Measurements from ENCODE around the gene SLC1A5. TPM values are rescaled to one million over a fixed set of nuclear protein-coding genes. Genes with fewer than 3 reads are reported as not detected.

Gene SLC1A5
- total RNA-seq, 2 experiments from 2014 or later: 7.1 TPM

DNA sequence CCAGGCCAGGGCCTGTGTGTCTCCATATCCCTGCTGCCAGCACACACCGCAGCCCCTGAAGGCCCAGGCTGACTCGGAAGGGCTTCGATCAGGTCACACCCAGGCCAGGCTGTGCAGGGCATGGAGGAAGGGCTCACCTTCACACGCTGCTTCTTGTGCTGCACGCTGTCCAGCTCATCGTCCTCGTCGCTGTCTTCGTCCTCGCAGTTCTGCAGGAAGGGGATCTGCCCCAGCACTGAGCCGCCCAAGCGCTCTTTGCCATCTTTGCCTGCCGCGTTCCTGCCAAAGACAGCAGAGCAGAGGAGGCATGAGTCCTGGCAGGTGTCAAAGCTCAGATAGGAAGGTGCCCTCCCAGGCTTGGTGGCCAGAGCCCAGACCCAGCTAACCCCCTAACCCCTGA lies 57.8 kb downstream of the SLC1A5 start:
- CTCF ChIA-PET: no interaction called here

DNA sequence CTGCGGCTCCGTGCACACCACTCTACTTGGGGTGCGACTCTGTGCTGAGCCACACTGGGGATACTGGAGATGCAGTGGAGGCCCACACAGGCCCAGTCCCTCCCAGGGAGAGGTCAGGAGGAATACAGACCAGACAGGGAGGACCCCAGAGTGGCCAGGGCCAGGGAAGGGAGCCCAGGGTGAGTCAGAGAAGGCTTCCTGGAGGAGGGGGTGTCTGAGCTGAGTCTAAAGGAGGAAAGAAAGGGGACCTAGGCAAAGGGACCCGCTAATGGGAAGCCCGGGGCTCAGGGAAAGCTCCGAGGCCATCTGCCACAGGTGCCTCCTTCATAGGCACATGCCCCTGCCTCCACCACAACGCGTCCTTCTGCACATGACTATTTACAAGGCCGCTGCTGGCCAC lies 58.2 kb downstream of the SLC1A5 start:
- Histone ChIP-seq H3K9me3 (ENCODE audit: control insufficient read depth in 1 of 2, insufficient read depth in 1 of 2, low read length in 2 of 2) (no peaks in the 10 kb centered on the region), H3K27me3 (ENCODE audit: control insufficient read depth in 1 of 2, insufficient read depth in 2 of 2, low read length in 2 of 2) (no peaks in the 10 kb centered on the region), H3K4me3 (ENCODE audit: low read length) (no peak overlapping the region), H3K4me1 (ENCODE audit: insufficient read depth, low read length) (peaks cover 11% of the 10 kb centered on the region), H3K27ac (ENCODE audit: low read depth in 1 of 2, low read length in 2 of 2) (no peak overlapping the region), H3K36me3 (ENCODE audit: insufficient read depth, low read length) (peaks cover 91% of the 10 kb centered on the region)
- no peaks in the 10 kb centered on the region for H3K9me3 Mint-ChIP-seq
- intact Hi-C loops (cut with DNase I, micrococcal nuclease): no loop called here
- CTCF ChIA-PET: interaction anchor here (1.9 to 3.5 kb wide), 2 partner anchors 27 to 39 kb away, joined by 4 to 45 read pairs; no protein-coding TSS in a partner anchor
- ATAC-seq (ENCODE audit: poor library complexity) (no peak), DNase-seq (no peak)
- TF ChIP-seq, protein P1, sequence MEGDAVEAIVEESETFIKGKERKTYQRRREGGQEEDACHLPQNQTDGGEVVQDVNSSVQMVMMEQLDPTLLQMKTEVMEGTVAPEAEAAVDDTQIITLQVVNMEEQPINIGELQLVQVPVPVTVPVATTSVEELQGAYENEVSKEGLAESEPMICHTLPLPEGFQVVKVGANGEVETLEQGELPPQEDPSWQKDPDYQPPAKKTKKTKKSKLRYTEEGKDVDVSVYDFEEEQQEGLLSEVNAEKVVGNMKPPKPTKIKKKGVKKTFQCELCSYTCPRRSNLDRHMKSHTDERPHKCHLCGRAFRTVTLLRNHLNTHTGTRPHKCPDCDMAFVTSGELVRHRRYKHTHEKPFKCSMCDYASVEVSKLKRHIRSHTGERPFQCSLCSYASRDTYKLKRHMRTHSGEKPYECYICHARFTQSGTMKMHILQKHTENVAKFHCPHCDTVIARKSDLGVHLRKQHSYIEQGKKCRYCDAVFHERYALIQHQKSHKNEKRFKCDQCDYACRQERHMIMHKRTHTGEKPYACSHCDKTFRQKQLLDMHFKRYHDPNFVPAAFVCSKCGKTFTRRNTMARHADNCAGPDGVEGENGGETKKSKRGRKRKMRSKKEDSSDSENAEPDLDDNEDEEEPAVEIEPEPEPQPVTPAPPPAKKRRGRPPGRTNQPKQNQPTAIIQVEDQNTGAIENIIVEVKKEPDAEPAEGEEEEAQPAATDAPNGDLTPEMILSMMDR (IDR thresholded peaks at IDR 0.05): no peak
- no peaks in the 10 kb centered on the region for H3K27me3 Mint-ChIP-seq
- peaks cover 78% of the 10 kb centered on the region for H3K36me3 Mint-ChIP-seq (ENCODE audit: low read depth)
- POLR2A ChIA-PET: interaction anchor here (1.8 to 2.0 kb wide), 2 partner anchors 16 to 24 kb away, joined by 5 read pairs; no protein-coding TSS in a partner anchor
- H3K27ac Mint-ChIP-seq: no peak overlapping the region
- peaks cover 8% of the 10 kb centered on the region for H3K4me1 Mint-ChIP-seq (ENCODE audit: low read depth)
- no peak overlapping the region for H3K4me3 Mint-ChIP-seq

More for the DNA sequence above, 57.8 kb downstream of the SLC1A5 start:
- Mint-ChIP-seq H3K27me3 (no peaks in the 10 kb centered on the region), H3K36me3 (ENCODE audit: low read depth) (peaks cover 78% of the 10 kb centered on the region), H3K4me1 (ENCODE audit: low read depth) (peaks cover 8% of the 10 kb centered on the region), H3K9me3 (no peaks in the 10 kb centered on the region), H3K4me3 (no peak overlapping the region), H3K27ac (no peak overlapping the region)
- Histone ChIP-seq H3K27me3 (ENCODE audit: control insufficient read depth in 1 of 2, insufficient read depth in 2 of 2, low read length in 2 of 2) (no peaks in the 10 kb centered on the region), H3K36me3 (ENCODE audit: insufficient read depth, low read length) (peaks cover 90% of the 10 kb centered on the region), H3K27ac (ENCODE audit: low read depth in 1 of 2, low read length in 2 of 2) (no peak overlapping the region), H3K4me1 (ENCODE audit: insufficient read depth, low read length) (peaks cover 11% of the 10 kb centered on the region), H3K4me3 (ENCODE audit: low read length) (no peak overlapping the region), H3K9me3 (ENCODE audit: control insufficient read depth in 1 of 2, insufficient read depth in 1 of 2, low read length in 2 of 2) (no peaks in the 10 kb centered on the region)
- intact Hi-C loops (cut with DNase I, micrococcal nuclease): no loop called here
- POLR2A ChIA-PET: interaction anchor here (1.8 kb wide), 1 partner anchor 16 kb away, joined by 5 read pairs; no protein-coding TSS in a partner anchor
- TF ChIP-seq, protein P1 (IDR thresholded peaks at IDR 0.05): no peak
- DNase-seq (no peak), ATAC-seq (ENCODE audit: poor library complexity) (no peak)

DNA sequence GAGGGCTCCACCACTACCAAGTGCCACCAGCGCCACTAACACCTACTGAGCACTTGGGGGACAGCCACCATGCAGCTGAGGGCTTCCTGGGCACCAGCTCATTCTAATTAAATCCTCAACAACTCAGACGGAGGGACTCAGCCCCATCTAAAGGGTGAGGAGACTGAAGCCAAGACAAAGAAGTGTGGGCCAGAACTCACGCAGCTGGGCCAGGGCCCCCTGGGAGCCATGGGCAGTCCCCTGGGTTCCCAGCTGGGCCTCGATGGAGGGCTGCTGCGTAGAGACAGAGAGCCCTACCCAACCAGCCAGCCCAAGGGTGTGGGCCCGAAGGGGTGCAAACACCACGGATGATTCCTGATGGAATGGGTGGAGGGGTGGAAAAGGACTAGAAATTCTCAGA lies 58.7 kb downstream of the SLC1A5 start:
- TF ChIP-seq, protein P1 (IDR thresholded peaks at IDR 0.05): no peak
- Mint-ChIP-seq H3K9me3 (no peaks in the 10 kb centered on the region), H3K27me3 (no peaks in the 10 kb centered on the region), H3K36me3 (ENCODE audit: low read depth) (peaks cover 80% of the 10 kb centered on the region), H3K4me1 (ENCODE audit: low read depth) (peaks cover 8% of the 10 kb centered on the region), H3K4me3 (no peak overlapping the region), H3K27ac (no peak overlapping the region)
- H3K36me3 ChIP-seq (ENCODE audit: insufficient read depth, low read length): peaks cover 96% of the 10 kb centered on the region
- intact Hi-C loops (cut with DNase I, micrococcal nuclease): loop anchor here in 1 of 2 experiments (2.0 kb wide), 1 partner anchor 201 kb away; no protein-coding TSS in a partner anchor
- H3K4me1 ChIP-seq (ENCODE audit: insufficient read depth, low read length): peaks cover 11% of the 10 kb centered on the region
- POLR2A ChIA-PET: interaction anchor here (0.6 to 2.0 kb wide), 6 partner anchors 15 to 117 kb away, joined by 3 to 23 read pairs (median 5); no protein-coding TSS in a partner anchor
- CTCF ChIA-PET: interaction anchor here (1.5 to 3.5 kb wide), 6 partner anchors 15 to 200 kb away, joined by 4 to 45 read pairs (median 8); no protein-coding TSS in a partner anchor
- H3K27me3 ChIP-seq (ENCODE audit: control insufficient read depth in 1 of 2, insufficient read depth in 2 of 2, low read length in 2 of 2): no peaks in the 10 kb centered on the region
- ATAC-seq (ENCODE audit: poor library complexity) (no peak), DNase-seq (no peak)
- no peaks in the 10 kb centered on the region for H3K9me3 ChIP-seq (ENCODE audit: control insufficient read depth in 1 of 2, insufficient read depth in 1 of 2, low read length in 2 of 2)
- no peak overlapping the region for H3K4me3 ChIP-seq (ENCODE audit: low read length)
- no peak overlapping the region for H3K27ac ChIP-seq (ENCODE audit: low read depth in 1 of 2, low read length in 2 of 2)

Data from CD4-positive, alpha-beta T cell (primary cell).